GM12864 (cell line): ENCODE measurements around the gene ATP1A4.

Experiments used
- DNase-seq: peaks from one replicate; pipeline ENCODE4 v3.0.0-alpha.2; 2011; ENCODE audit warnings: low read depth
- H3K4me3 ChIP-seq: 2 replicates; pipeline ENCODE4 v1.5.1; 2011; ENCODE audit warnings: mild to moderate bottlenecking, low read depth, low read length, control low read depth
- CTCF ChIP-seq: IDR thresholded peaks from 2 replicates; pipeline ENCODE4 v1.5.1; 2011; ENCODE audit warnings: low read depth, mild to moderate bottlenecking, moderate library complexity, low read length, control low read depth, inconsistent platforms; ENCODE audit errors: missing control alignments

The ATP1A4 gene

GRCh38 chr1:160207771-160208556 lies 56.6 kb downstream of the ATP1A4 start:
- H3K4me3 ChIP-seq: no peak overlapping the region
- no peak for TF ChIP-seq CTCF
- DNase-seq: no peak

GRCh38 chr1:160208557-160209320 lies 57.3 kb downstream of the ATP1A4 start:
- no peak for DNase-seq
- no peak for TF ChIP-seq CTCF
- H3K4me3 ChIP-seq: no peak overlapping the region

GRCh38 chr1:160209321-160210046 lies 58.1 kb downstream of the ATP1A4 start:
- no peak for TF ChIP-seq CTCF
- DNase-seq: no peak
- H3K4me3 ChIP-seq: no peak overlapping the region

GRCh38 chr1:160210561-160210960 lies 59.2 kb downstream of the ATP1A4 start:
- H3K4me3 ChIP-seq: no peak overlapping the region
- DNase-seq: no peak
- no peak for TF ChIP-seq CTCF

- no peak for DNase-seq
- H3K4me3 ChIP-seq: no peak overlapping the region
- TF ChIP-seq CTCF: no peak
Measured at GRCh38 chr1:160211046-160211790, 59.8 kb downstream of the ATP1A4 start.

- no peak overlapping the region for H3K4me3 ChIP-seq
- no peak for TF ChIP-seq CTCF
- DNase-seq: no peak
Measured at GRCh38 chr1:160214481-160215140, 63.2 kb downstream of the ATP1A4 start.
